Fibroblast of gingiva (primary cell): ENCODE data around the gene CCDC171.

Experiments used
- DNase-seq: peaks from one replicate; pipeline ENCODE4 v3.0.0-alpha.2; 2011; ENCODE audit warnings: low read depth

Gene CCDC171

GRCh38 chr9:15882883-15883282 lies 330.0 kb downstream of the CCDC171 start:
- no peak for DNase-seq

- no peak for DNase-seq
These were observed 332.6 kb downstream of the CCDC171 start for GRCh38 chr9:15885464-15885863.

- no peak for DNase-seq
These were observed 336.7 kb downstream of the CCDC171 start for GRCh38 chr9:15889555-15889954.

- no peak for DNase-seq
These were observed 348.7 kb downstream of the CCDC171 start for GRCh38 chr9:15901572-15901971.

- DNase-seq = peak; percentile 87
These were observed 356.5 kb downstream of the CCDC171 start for GRCh38 chr9:15909297-15909696.

GRCh38 chr9:15915711-15916110 lies 362.9 kb downstream of the CCDC171 start:
- no peak for DNase-seq

- peak; percentile 87 for DNase-seq
These were observed 374.3 kb downstream of the CCDC171 start for GRCh38 chr9:15927161-15927560.

GRCh38 chr9:15935661-15936305 lies 382.9 kb downstream of the CCDC171 start:
- peak; percentile 73 for DNase-seq

- DNase-seq = peak; percentile 63
These were observed 383.6 kb downstream of the CCDC171 start for GRCh38 chr9:15936306-15936921.

GRCh38 chr9:15942831-15943424 lies 390.1 kb downstream of the CCDC171 start:
- DNase-seq = no peak

GRCh38 chr9:15944341-15944740 lies 391.5 kb downstream of the CCDC171 start:
- peak; percentile 3 for DNase-seq

- no peak for DNase-seq
These were observed 406.8 kb downstream of the CCDC171 start for GRCh38 chr9:15959663-15960062.

- DNase-seq = peak; percentile 3
These were observed 408.4 kb downstream of the CCDC171 start for GRCh38 chr9:15961217-15961616.

- no peak for DNase-seq
These were observed 412.5 kb downstream of the CCDC171 start for GRCh38 chr9:15965246-15965745.

- no peak for DNase-seq
These were observed 413.6 kb downstream of the CCDC171 start for GRCh38 chr9:15966471-15966870.

GRCh38 chr9:15967068-15967467 lies 414.2 kb downstream of the CCDC171 start:
- no peak for DNase-seq

- DNase-seq = no peak
These were observed 419.9 kb downstream of the CCDC171 start for GRCh38 chr9:15972760-15973159.

- no peak for DNase-seq
These were observed 422.4 kb downstream of the CCDC171 start for GRCh38 chr9:15975101-15975778.

- DNase-seq = no peak
These were observed 424.6 kb downstream of the CCDC171 start for GRCh38 chr9:15977438-15977837.

GRCh38 chr9:15982182-15982581 lies 429.3 kb downstream of the CCDC171 start:
- no peak for DNase-seq

- peak; percentile 71 for DNase-seq
These were observed 446.8 kb downstream of the CCDC171 start for GRCh38 chr9:15999422-16000339.

GRCh38 chr9:16000811-16001210 lies 448.0 kb downstream of the CCDC171 start:
- DNase-seq = no peak
